Activated effector memory CD4-positive, alpha-beta T cell treated with anti-CD3 and anti-CD28 coated beads, Interleukin-2, amount 50 U/mL, for 16 hours (primary cell): ENCODE results near the gene YIPF7.

Experiments used
- DNase-seq: peaks from one replicate; pipeline ENCODE4 v3.0.0-alpha.2; 2020

YIPF7 gene

GRCh38 chr4:44583393-44583792, 68.0 kb downstream of the YIPF7 start:
- DNase-seq = no peak

DNA sequence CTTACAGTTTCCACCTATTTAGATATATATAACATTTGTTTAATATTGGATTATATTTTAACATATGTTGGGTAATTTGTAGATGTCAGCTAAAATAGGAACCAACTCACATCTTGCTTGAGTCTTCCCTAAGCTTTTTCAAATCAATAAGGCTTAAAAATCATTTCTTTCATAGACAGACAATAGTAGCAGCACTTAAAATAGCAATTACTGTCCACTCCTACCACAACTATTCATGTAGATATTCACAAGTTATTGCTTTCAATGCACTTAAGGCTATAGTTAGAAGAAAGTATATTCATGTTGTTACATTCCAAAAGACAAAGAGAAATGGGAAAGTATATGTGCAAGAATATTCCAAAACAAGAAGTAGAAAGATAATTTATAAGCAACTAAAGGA, 71.2 kb downstream of the YIPF7 start:
- DNase-seq = no peak

DNA sequence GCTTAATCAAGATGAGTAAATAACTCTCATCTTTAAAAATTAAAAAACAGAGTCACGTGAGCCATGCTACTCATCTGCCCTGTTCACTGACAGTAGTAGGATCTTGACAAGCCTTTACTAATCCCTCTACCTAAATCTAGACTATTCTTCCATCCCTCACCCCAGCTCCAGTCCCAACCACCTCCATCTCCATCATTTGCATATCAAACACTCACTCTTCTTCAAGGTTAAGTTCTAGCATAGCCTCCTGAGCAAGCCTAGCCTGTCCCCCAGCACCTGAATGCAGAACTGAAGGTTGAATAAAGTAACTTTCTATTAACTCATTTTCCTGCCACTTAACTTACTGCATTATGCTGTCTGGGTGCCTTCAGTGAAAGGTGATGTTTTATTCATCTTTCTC, 72.5 kb downstream of the YIPF7 start:
- no peak for DNase-seq
